Naive B cell (primary cell): ENCODE data around the gene CCDC144A. TPM values are rescaled to one million over a fixed set of nuclear protein-coding genes. Genes with fewer than 3 reads are reported as not detected.
"Not testable (repeated sequence)": the region's sequence is repeated elsewhere in the genome, so short reads cannot be mapped to it uniquely, and the experiment has no call there.

Source experiments
- ATAC-seq, 2 donors: fragments of 150-1000 bp; cut with Tn5 transposase; 2 replicates each; pipeline ENCODE4 v1.10.0; 2021; ENCODE audit warnings: low read depth in 2 of 2, mild to moderate bottlenecking in 2 of 2, moderate library complexity in 2 of 2
- DNase-seq: peaks from one replicate; pipeline ENCODE4 v3.0.0; 2022
- H3K27ac Mint-ChIP-seq, 6 donors: one replicate each; pipeline ENCODE4 v1.8.0; 2020 to 2022; ENCODE audit warnings: mild to moderate bottlenecking in 6 of 6, mixed read lengths in 6 of 6, moderate library complexity in 5 of 6, inconsistent platforms in 2 of 6
- H3K27me3 Mint-ChIP-seq, 3 donors: one replicate each; pipeline ENCODE4 v1.8.0; 2021 to 2022; ENCODE audit warnings: mixed read lengths in 3 of 3, mild to moderate bottlenecking in 1 of 3
- H3K36me3 Mint-ChIP-seq, 2 donors: one replicate each; pipeline ENCODE4 v1.8.0; 2020 to 2022; ENCODE audit warnings: mixed read lengths in 2 of 2, inconsistent platforms in 1 of 2, mild to moderate bottlenecking in 1 of 2
- H3K4me1 Mint-ChIP-seq, 3 donors: one replicate each; pipeline ENCODE4 v1.8.0; 2020 to 2022; ENCODE audit warnings: mixed read lengths in 3 of 3, inconsistent platforms in 1 of 3, mild to moderate bottlenecking in 1 of 3, moderate library complexity in 1 of 3
- H3K4me3 Mint-ChIP-seq, 8 donors: one replicate each; pipeline ENCODE4 v1.8.0; 2020 to 2022; ENCODE audit warnings: mild to moderate bottlenecking in 8 of 8, mixed read lengths in 8 of 8, moderate library complexity in 8 of 8, inconsistent platforms in 2 of 8
- H3K9me3 Mint-ChIP-seq, 7 donors: one replicate each; pipeline ENCODE4 v1.8.0; 2020 to 2022; ENCODE audit warnings: mixed read lengths in 7 of 7, mild to moderate bottlenecking in 5 of 7, inconsistent platforms in 2 of 7, moderate library complexity in 1 of 7
- polyA plus RNA-seq, 6 donors: library from polyadenylated mRNA; unstranded; fragments of 300-500 nt; fragmentation: Illumina TruSeq; gene quantifications; one replicate each; pipeline ENCODE4 v1.2.3, GENCODE V29; 2021; ENCODE audit warnings: low read depth in 6 of 6

CCDC144A gene
- polyA plus RNA-seq, 6 donors from 2014 or later: 0.04 to 0.13 TPM; not detected in 4

GRCh38 chr17:16817940-16818339, 127.9 kb downstream of the CCDC144A start:
- H3K9me3 Mint-ChIP-seq, H3K4me3 Mint-ChIP-seq, H3K27ac Mint-ChIP-seq, H3K36me3 Mint-ChIP-seq, H3K4me1 Mint-ChIP-seq, ATAC-seq, DNase-seq: not testable (repeated sequence)
- peaks cover 0 to 58% (median 37%) of the 10 kb centered on the region in 3 donors for H3K27me3 Mint-ChIP-seq

GRCh38 chr17:16818340-16818739, 128.3 kb downstream of the CCDC144A start:
- Mint-ChIP-seq H3K27ac (no peak overlapping the region), H3K27me3 (peaks cover 0 to 56% (median 37%) of the 10 kb centered on the region in 3 donors), H3K9me3 (no peaks in the 10 kb centered on the region), H3K36me3 (no peaks in the 10 kb centered on the region), H3K4me3 (no peak overlapping the region), H3K4me1 (no peaks in the 10 kb centered on the region)
- DNase-seq (no peak), ATAC-seq (no peak)

- Mint-ChIP-seq H3K4me3 (no peak overlapping the region), H3K36me3 (no peaks in the 10 kb centered on the region), H3K9me3 (no peaks in the 10 kb centered on the region), H3K27me3 (peaks cover 0 to 55% (median 31%) of the 10 kb centered on the region in 3 donors), H3K27ac (no peak overlapping the region), H3K4me1 (no peaks in the 10 kb centered on the region)
- DNase-seq: no peak
- no peak for ATAC-seq
These were observed 129.0 kb downstream of the CCDC144A start for GRCh38 chr17:16818821-16819683.

- no peaks in the 10 kb centered on the region for H3K4me1 Mint-ChIP-seq
- no peak overlapping the region for H3K4me3 Mint-ChIP-seq
- H3K27ac Mint-ChIP-seq: no peak overlapping the region
- ATAC-seq (no peak), DNase-seq (no peak)
- H3K27me3 Mint-ChIP-seq: peaks cover 0 to 47% (median 28%) of the 10 kb centered on the region in 3 donors
- H3K36me3 Mint-ChIP-seq: no peaks in the 10 kb centered on the region
- no peaks in the 10 kb centered on the region for H3K9me3 Mint-ChIP-seq
These were observed 130.3 kb downstream of the CCDC144A start for GRCh38 chr17:16820161-16820877.

- Mint-ChIP-seq H3K27ac (no peak overlapping the region), H3K27me3 (peaks cover 0 to 41% (median 32%) of the 10 kb centered on the region in 3 donors), H3K4me3 (peak overlapping the region in 1 of 8 donors; percentile 29), H3K36me3 (no peaks in the 10 kb centered on the region), H3K9me3 (peaks cover 0 to 4% (median 3%) of the 10 kb centered on the region in 7 donors), H3K4me1 (no peaks in the 10 kb centered on the region)
- ATAC-seq (no peak), DNase-seq (no peak)
These were observed 131.0 kb downstream of the CCDC144A start for GRCh38 chr17:16820979-16821543.

- H3K4me3 Mint-ChIP-seq, H3K36me3 Mint-ChIP-seq, DNase-seq, H3K27ac Mint-ChIP-seq, H3K4me1 Mint-ChIP-seq, ATAC-seq: not testable (repeated sequence)
- peaks cover 6 to 39% (median 30%) of the 10 kb centered on the region in 3 donors for H3K27me3 Mint-ChIP-seq
- peaks cover 3 to 14% (median 9%) of the 10 kb centered on the region in 7 donors for H3K9me3 Mint-ChIP-seq
These were observed 132.1 kb downstream of the CCDC144A start for GRCh38 chr17:16822133-16822532.

GRCh38 chr17:16823768-16824406, 133.8 kb downstream of the CCDC144A start:
- H3K9me3 Mint-ChIP-seq: peaks cover 4 to 21% (median 10%) of the 10 kb centered on the region in 7 donors
- not testable (repeated sequence) for ATAC-seq, H3K4me3 Mint-ChIP-seq, H3K27ac Mint-ChIP-seq, DNase-seq, H3K4me1 Mint-ChIP-seq
- peaks cover 0 to 13% of the 10 kb centered on the region in 2 donors for H3K36me3 Mint-ChIP-seq
- H3K27me3 Mint-ChIP-seq: peaks cover 7 to 26% (median 18%) of the 10 kb centered on the region in 3 donors

Other genes with a start within 250 kb of the CCDC144A start
- 1 to 10 TPM in 3 of 6 donors, under 1 TPM in 3; 0.21 to 1.9 (median 1.1) TPM for gene LRRC75A, start 198.0 kb upstream of the CCDC144A start, polyA plus RNA-seq
- 10 to 100 TPM in 2 of 6 donors, 1 to 10 TPM in 4; 6.7 to 15.3 (median 9.2) TPM for gene ZNF287, start 121.0 kb upstream of the CCDC144A start, polyA plus RNA-seq
- gene ZNF624, start 36.4 kb upstream of the CCDC144A start, polyA plus RNA-seq: 10 to 100 TPM in 1 of 6 donors, 1 to 10 TPM in 5; 5.5 to 13.3 (median 6.7) TPM